CD4-positive, CD25-positive, alpha-beta regulatory T cell (primary cell): Measurements from ENCODE around the gene KLF16. TPM values are rescaled to one million over a fixed set of nuclear protein-coding genes. Genes with fewer than 3 reads are reported as not detected.

Experiments used
- ATAC-seq, 2 donors: fragments of 150-1000 bp; cut with Tn5 transposase; one replicate each; pipeline ENCODE4 v1.10.0; 2021; ENCODE audit warnings: low read depth in 2 of 2, moderate number of reproducible peaks in 2 of 2, moderate library complexity in 1 of 2
- DNase-seq, 3 donors: peaks; one replicate each; pipeline versions ENCODE4 v3.0.0 to v3.0.0-alpha.2; 2012 to 2022; ENCODE audit warnings: mixed read lengths in 1 of 3
- H3K27ac ChIP-seq: one replicate; pipeline ENCODE4 v1.7.0; 2013; ENCODE audit warnings: mild to moderate bottlenecking, low read length; ENCODE audit not compliant: insufficient read depth, poor library complexity, severe bottlenecking
- H3K27me3 ChIP-seq: one replicate; pipeline ENCODE4 v1.7.0; 2013; ENCODE audit warnings: low read length; ENCODE audit not compliant: control insufficient read depth, insufficient read depth
- H3K36me3 ChIP-seq: one replicate; pipeline ENCODE4 v1.7.0; 2013; ENCODE audit warnings: mild to moderate bottlenecking, low read length, moderate library complexity; ENCODE audit not compliant: control insufficient read depth, insufficient read depth
- H3K4me1 ChIP-seq: 2 replicates; pipeline ENCODE4 v1.7.0; 2013; ENCODE audit warnings: mild to moderate bottlenecking, low read length; ENCODE audit not compliant: insufficient read depth, control insufficient read depth, poor library complexity, severe bottlenecking
- H3K4me3 ChIP-seq: one replicate; pipeline ENCODE4 v1.7.0; 2013; ENCODE audit warnings: low read depth, mild to moderate bottlenecking, low read length, moderate library complexity
- H3K9me3 ChIP-seq, 2 experiments: 1 replicate in 1 of 2; 2 replicates in 1 of 2; pipeline ENCODE4 v1.7.0; 2013; ENCODE audit warnings: low read length in 2 of 2, mild to moderate bottlenecking in 1 of 2, moderate library complexity in 1 of 2; ENCODE audit not compliant: control insufficient read depth in 2 of 2
- H3K27ac Mint-ChIP-seq, 3 donors: one replicate each; pipeline ENCODE4 v1.8.0; 2020 to 2022; ENCODE audit warnings: mild to moderate bottlenecking in 3 of 3, mixed read lengths in 3 of 3, moderate library complexity in 2 of 3
- H3K27me3 Mint-ChIP-seq: one replicate; pipeline ENCODE4 v1.8.0; 2022; ENCODE audit warnings: mild to moderate bottlenecking, mixed read lengths
- H3K36me3 Mint-ChIP-seq: one replicate; pipeline ENCODE4 v1.8.0; 2020; ENCODE audit warnings: mixed read lengths
- H3K4me1 Mint-ChIP-seq, 4 donors: one replicate each; pipeline ENCODE4 v1.8.0; 2020 to 2022; ENCODE audit warnings: mixed read lengths in 4 of 4, mild to moderate bottlenecking in 1 of 4
- H3K4me3 Mint-ChIP-seq, 4 donors: one replicate each; pipeline ENCODE4 v1.8.0; 2020 to 2022; ENCODE audit warnings: mild to moderate bottlenecking in 4 of 4, mixed read lengths in 4 of 4, moderate library complexity in 3 of 4
- H3K9me3 Mint-ChIP-seq, 7 donors: one replicate each; pipeline ENCODE4 v1.8.0; 2020 to 2022; ENCODE audit warnings: mixed read lengths in 7 of 7, mild to moderate bottlenecking in 3 of 7, moderate library complexity in 2 of 7
- polyA plus RNA-seq, 4 donors: library from polyadenylated mRNA; unstranded; fragments of 300-500 nt; fragmentation: Illumina TruSeq; gene quantifications; one replicate each; pipeline ENCODE4 v1.2.3, GENCODE V29; 2021
- total RNA-seq: library from RNA; stranded (reverse); gene quantifications from one replicate; pipeline ENCODE4 v1.2.3, GENCODE V29; 2022

The KLF16 gene
- total and polyA plus RNA-seq, 5 donors from 2014 or later, result 0.28 to 40.6 (median 0.76) TPM

- Mint-ChIP-seq H3K27ac (peak overlapping the region; percentile 36 to 56 (median 38)), H3K4me3 (peak overlapping the region in 2 of 4 donors; percentile 52 to 61), H3K9me3 (peaks cover 0 to 2% (median 0%) of the 10 kb centered on the region in 7 donors), H3K36me3 (peaks cover 6% of the 10 kb centered on the region), H3K27me3 (no peaks in the 10 kb centered on the region), H3K4me1 (peaks cover 0 to 73% (median 14%) of the 10 kb centered on the region in 4 donors)
- Histone ChIP-seq H3K27ac (no peak overlapping the region), H3K4me3 (no peak overlapping the region), H3K9me3 (no peaks in the 10 kb centered on the region), H3K36me3 (peaks cover 6% of the 10 kb centered on the region), H3K27me3 (no peaks in the 10 kb centered on the region), H3K4me1 (peaks cover 62% of the 10 kb centered on the region)
- DNase-seq, result no peak
- no peak for ATAC-seq
These were observed 22.0 kb downstream of the KLF16 start for GRCh38 chr19:1841209-1841924.

GRCh38 chr19:1840541-1841115 is 22.8 kb downstream of the KLF16 start:
- Mint-ChIP-seq H3K4me3 (peak overlapping the region in 2 of 4 donors; percentile 8 to 61), H3K4me1 (peaks cover 0 to 70% (median 7%) of the 10 kb centered on the region in 4 donors), H3K36me3 (no peaks in the 10 kb centered on the region), H3K27me3 (no peaks in the 10 kb centered on the region), H3K9me3 (peaks cover 0 to 2% (median 0%) of the 10 kb centered on the region in 7 donors), H3K27ac (peak overlapping the region in 2 of 3 donors; percentile 56 to 77)
- no peaks in the 10 kb centered on the region for H3K9me3 ChIP-seq
- DNase-seq, result no peak
- no peak overlapping the region for H3K4me3 ChIP-seq
- no peak for ATAC-seq
- H3K27me3 ChIP-seq, result no peaks in the 10 kb centered on the region
- H3K27ac ChIP-seq, result no peak overlapping the region
- H3K36me3 ChIP-seq, result peaks cover 6% of the 10 kb centered on the region
- peaks cover 60% of the 10 kb centered on the region for H3K4me1 ChIP-seq

GRCh38 chr19:1839658-1840540 is 23.5 kb downstream of the KLF16 start:
- no peaks in the 10 kb centered on the region for H3K36me3 ChIP-seq
- no peak overlapping the region for H3K4me3 ChIP-seq
- peaks cover 54% of the 10 kb centered on the region for H3K4me1 ChIP-seq
- H3K36me3 Mint-ChIP-seq, result no peaks in the 10 kb centered on the region
- H3K9me3 ChIP-seq, result no peaks in the 10 kb centered on the region
- H3K27me3 Mint-ChIP-seq, result no peaks in the 10 kb centered on the region
- H3K27me3 ChIP-seq, result no peaks in the 10 kb centered on the region
- DNase-seq, result no peak
- peaks cover 0 to 65% (median 7%) of the 10 kb centered on the region in 4 donors for H3K4me1 Mint-ChIP-seq
- peak overlapping the region in 2 of 4 donors; percentile 8 to 35 for H3K4me3 Mint-ChIP-seq
- peak overlapping the region in 2 of 3 donors; percentile 46 to 77 for H3K27ac Mint-ChIP-seq
- no peak overlapping the region for H3K27ac ChIP-seq
- no peak for ATAC-seq
- H3K9me3 Mint-ChIP-seq, result peaks cover 0 to 2% (median 0%) of the 10 kb centered on the region in 7 donors

- peaks cover 3% of the 10 kb centered on the region for H3K36me3 ChIP-seq
- ATAC-seq (peak; percentile 39 to 55), DNase-seq (peak; percentile 37 to 49 (median 41))
- Mint-ChIP-seq H3K36me3 (no peaks in the 10 kb centered on the region), H3K9me3 (peaks cover 0 to under 1% (median 0%) of the 10 kb centered on the region in 7 donors), H3K27ac (no peak overlapping the region), H3K4me3 (no peak overlapping the region), H3K4me1 (peaks cover 0 to 54% (median 7%) of the 10 kb centered on the region in 4 donors), H3K27me3 (no peaks in the 10 kb centered on the region)
- H3K27ac ChIP-seq, result no peak overlapping the region
- peaks cover 32% of the 10 kb centered on the region for H3K4me1 ChIP-seq
- H3K4me3 ChIP-seq, result no peak overlapping the region
- H3K9me3 ChIP-seq, result no peaks in the 10 kb centered on the region
- no peaks in the 10 kb centered on the region for H3K27me3 ChIP-seq
These were observed 25.7 kb downstream of the KLF16 start for GRCh38 chr19:1837625-1838105.

GRCh38 chr19:1837222-1837565 is 26.2 kb downstream of the KLF16 start:
- Mint-ChIP-seq H3K9me3 (no peaks in the 10 kb centered on the region), H3K27me3 (no peaks in the 10 kb centered on the region), H3K27ac (no peak overlapping the region), H3K4me3 (no peak overlapping the region), H3K36me3 (no peaks in the 10 kb centered on the region), H3K4me1 (peaks cover 0 to 50% (median 7%) of the 10 kb centered on the region in 4 donors)
- no peak for DNase-seq
- peaks cover 27% of the 10 kb centered on the region for H3K4me1 ChIP-seq
- H3K36me3 ChIP-seq, result peaks cover 3% of the 10 kb centered on the region
- no peak overlapping the region for H3K27ac ChIP-seq
- no peaks in the 10 kb centered on the region for H3K27me3 ChIP-seq
- H3K9me3 ChIP-seq, result no peaks in the 10 kb centered on the region
- no peak for ATAC-seq
- H3K4me3 ChIP-seq, result no peak overlapping the region

DNA sequence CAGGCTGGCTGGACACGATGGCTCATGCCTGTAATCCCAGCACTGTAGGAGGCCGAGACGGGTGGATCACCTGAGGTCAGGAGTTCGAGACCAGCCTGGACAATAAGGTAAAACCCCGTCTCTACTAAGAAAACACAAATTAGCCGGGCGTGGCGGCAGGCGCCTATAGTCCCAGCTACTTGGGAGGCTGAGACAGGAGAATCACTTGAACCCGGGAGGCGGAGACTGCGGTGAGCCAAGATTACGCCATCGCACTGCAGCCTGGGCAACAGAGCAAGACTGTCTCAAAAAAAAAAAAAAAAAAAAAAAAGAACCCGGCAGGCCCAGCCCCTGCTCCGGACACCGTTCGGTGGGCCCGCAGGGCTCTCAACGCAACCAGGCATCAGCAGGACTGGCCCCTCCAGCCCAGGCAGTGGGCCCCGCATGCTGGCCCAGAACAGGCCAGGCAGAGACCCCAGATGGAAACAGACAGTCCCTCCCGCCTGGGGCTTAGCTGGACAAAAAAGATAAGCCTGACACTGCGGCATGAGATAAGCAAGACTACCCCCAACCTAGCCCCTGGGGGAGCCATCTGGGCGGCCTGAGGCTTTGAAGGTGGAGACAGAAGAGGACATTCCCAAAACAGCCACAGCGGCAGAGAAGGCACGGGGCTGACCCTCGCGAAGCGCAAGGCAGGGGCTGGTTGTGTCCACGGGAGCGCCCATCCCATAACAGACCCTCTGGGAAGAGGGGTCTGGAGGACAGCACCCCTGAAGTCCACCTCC is 26.7 kb downstream of the KLF16 start:
- Histone ChIP-seq H3K27me3 (no peaks in the 10 kb centered on the region), H3K36me3 (peaks cover 3% of the 10 kb centered on the region), H3K9me3 (no peaks in the 10 kb centered on the region), H3K27ac (no peak overlapping the region), H3K4me1 (peaks cover 24% of the 10 kb centered on the region), H3K4me3 (no peak overlapping the region)
- no peaks in the 10 kb centered on the region for H3K9me3 Mint-ChIP-seq
- H3K27me3 Mint-ChIP-seq, result no peaks in the 10 kb centered on the region
- no peaks in the 10 kb centered on the region for H3K36me3 Mint-ChIP-seq
- no peak overlapping the region for H3K27ac Mint-ChIP-seq
- ATAC-seq, result no peak
- DNase-seq, result no peak
- no peak overlapping the region for H3K4me3 Mint-ChIP-seq
- peaks cover 0 to 44% (median 5%) of the 10 kb centered on the region in 4 donors for H3K4me1 Mint-ChIP-seq

DNA sequence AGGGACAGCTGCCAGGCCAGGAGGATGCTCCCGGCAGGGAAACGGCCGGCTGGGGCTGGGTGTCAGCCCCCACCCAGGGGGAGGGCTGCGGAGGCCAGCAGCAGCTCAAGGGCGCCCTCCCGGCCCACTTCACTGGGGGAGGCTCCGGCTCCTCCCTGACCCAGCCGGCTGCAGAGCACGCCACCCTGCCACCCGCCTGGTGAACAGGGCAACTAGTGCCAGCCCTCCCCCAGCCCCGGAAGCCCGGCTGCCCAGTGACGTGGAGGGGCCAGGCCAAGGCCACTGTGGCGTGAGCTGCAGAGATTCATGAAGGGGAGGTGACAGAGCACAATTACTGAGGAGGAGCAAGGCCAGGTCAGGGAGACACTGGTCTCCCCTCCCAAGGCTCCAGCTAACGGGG is 29.8 kb downstream of the KLF16 start:
- H3K27me3 ChIP-seq, result no peaks in the 10 kb centered on the region
- no peak overlapping the region for H3K27ac Mint-ChIP-seq
- H3K27ac ChIP-seq, result no peak overlapping the region
- H3K27me3 Mint-ChIP-seq, result no peaks in the 10 kb centered on the region
- no peak overlapping the region for H3K4me3 Mint-ChIP-seq
- H3K9me3 Mint-ChIP-seq, result no peaks in the 10 kb centered on the region
- no peaks in the 10 kb centered on the region for H3K36me3 Mint-ChIP-seq
- H3K9me3 ChIP-seq, result no peaks in the 10 kb centered on the region
- H3K4me1 ChIP-seq, result peaks cover 17% of the 10 kb centered on the region
- no peak overlapping the region for H3K4me3 ChIP-seq
- peaks cover 12% of the 10 kb centered on the region for H3K36me3 ChIP-seq
- peaks cover 0 to 23% (median 3%) of the 10 kb centered on the region in 4 donors for H3K4me1 Mint-ChIP-seq
- DNase-seq (no peak), ATAC-seq (no peak)
